ENCODE measurements around the gene FGFRL1. TPM values are rescaled to one million over a fixed set of nuclear protein-coding genes. Genes with fewer than 3 reads are reported as not detected.
"Not testable (repeated sequence)": the region's sequence is repeated elsewhere in the genome, so short reads cannot be mapped to it uniquely, and the experiment has no call there.

The FGFRL1 gene
- total RNA-seq, 1 experiment from 2014 or later: 33.5 TPM

DNA sequence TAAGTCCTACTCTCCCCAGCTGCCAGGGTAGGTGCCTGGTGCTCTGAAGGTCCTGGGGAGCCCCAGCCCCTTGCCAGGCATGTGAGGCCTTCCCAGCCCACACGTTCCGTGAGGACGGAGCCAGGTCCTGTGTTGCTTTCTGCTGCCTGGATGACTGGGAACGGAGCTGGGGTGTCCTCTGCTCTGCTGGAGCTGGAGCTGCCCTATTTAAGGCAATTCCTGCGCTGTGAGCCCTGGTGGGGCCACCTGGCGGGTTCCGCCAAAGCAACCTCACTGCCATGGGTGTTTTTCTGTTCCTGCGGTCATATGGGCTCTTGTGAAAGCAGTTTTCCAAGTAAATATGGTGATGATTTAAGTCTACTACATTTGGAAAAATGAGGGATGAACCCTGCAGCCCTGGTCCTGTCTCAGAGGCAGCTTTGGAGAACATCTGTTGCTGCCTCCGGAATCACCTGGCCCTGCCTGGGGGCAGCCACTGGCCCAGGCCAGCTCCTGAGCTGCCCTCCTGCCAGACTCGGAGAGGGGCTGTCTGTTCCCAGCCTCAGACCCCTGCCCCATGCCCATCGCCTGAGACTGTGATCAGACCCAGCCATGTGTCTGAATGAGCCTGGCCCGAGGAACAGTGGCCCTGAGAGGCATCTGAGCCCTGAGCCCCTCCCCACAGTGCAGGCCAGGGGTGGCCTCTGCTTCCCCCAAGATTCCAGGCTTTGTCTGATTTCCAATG, 33.2 kb downstream of the FGFRL1 start:
- no TSS peak for BruUV-seq (replicated peaks)
- CTCF ChIA-PET: no interaction called here
- no peaks in the 10 kb centered on the region for H3K27me3 Mint-ChIP-seq (ENCODE audit: insufficient read depth, unreplicated experiment)
- H3K36me3 Mint-ChIP-seq (ENCODE audit: insufficient read depth, unreplicated experiment): peaks cover 5% of the 10 kb centered on the region
- DNase-seq (ENCODE audit: unreplicated experiment): no peak
- H3K4me1 Mint-ChIP-seq (ENCODE audit: insufficient read depth, unreplicated experiment): peaks cover 18% of the 10 kb centered on the region
- TF ChIP-seq CTCF (IDR thresholded peaks at IDR 0.05; ENCODE audit: unreplicated experiment): no peak
- POLR2A ChIA-PET: no interaction called here
- H3K9me3 Mint-ChIP-seq (ENCODE audit: unreplicated experiment): no peaks in the 10 kb centered on the region
- no peak overlapping the region for H3K27ac Mint-ChIP-seq (ENCODE audit: low read depth, unreplicated experiment)
- H3K4me3 Mint-ChIP-seq (ENCODE audit: unreplicated experiment): no peak overlapping the region
- intact Hi-C loops (cut with micrococcal nuclease): no loop called here

DNA sequence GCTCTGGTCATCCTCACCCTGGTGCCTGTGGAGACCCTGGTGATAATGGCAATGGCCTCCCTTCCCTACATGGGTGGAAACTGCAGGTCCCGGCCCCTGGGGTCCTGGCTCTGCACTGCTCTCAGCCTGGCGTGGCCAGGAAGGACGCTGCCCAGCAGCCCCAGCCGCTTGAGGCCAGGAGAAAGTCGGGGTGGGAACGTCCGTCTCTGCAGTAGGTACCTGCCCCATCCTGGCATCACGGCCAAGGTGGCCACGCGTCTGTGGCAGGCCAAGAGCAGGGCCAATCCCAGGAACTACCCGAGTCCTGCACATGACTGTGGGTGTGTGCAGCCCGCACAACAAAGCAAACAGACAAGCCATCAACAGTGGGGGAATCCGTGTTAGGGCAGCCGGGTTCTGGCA, 33.8 kb downstream of the FGFRL1 start:
- Mint-ChIP-seq H3K36me3 (ENCODE audit: insufficient read depth, unreplicated experiment) (peaks cover 3% of the 10 kb centered on the region), H3K27ac (ENCODE audit: low read depth, unreplicated experiment) (no peak overlapping the region), H3K4me1 (ENCODE audit: insufficient read depth, unreplicated experiment) (peaks cover 16% of the 10 kb centered on the region), H3K27me3 (ENCODE audit: insufficient read depth, unreplicated experiment) (no peaks in the 10 kb centered on the region), H3K4me3 (ENCODE audit: unreplicated experiment) (no peak overlapping the region), H3K9me3 (ENCODE audit: unreplicated experiment) (no peaks in the 10 kb centered on the region)
- POLR2A ChIA-PET: no interaction called here
- TF ChIP-seq CTCF (IDR thresholded peaks at IDR 0.05; ENCODE audit: unreplicated experiment): no peak
- intact Hi-C loops (cut with micrococcal nuclease): no loop called here
- no peak for DNase-seq (ENCODE audit: unreplicated experiment)
- CTCF ChIA-PET: no interaction called here
- BruUV-seq (replicated peaks): no TSS peak

DNA sequence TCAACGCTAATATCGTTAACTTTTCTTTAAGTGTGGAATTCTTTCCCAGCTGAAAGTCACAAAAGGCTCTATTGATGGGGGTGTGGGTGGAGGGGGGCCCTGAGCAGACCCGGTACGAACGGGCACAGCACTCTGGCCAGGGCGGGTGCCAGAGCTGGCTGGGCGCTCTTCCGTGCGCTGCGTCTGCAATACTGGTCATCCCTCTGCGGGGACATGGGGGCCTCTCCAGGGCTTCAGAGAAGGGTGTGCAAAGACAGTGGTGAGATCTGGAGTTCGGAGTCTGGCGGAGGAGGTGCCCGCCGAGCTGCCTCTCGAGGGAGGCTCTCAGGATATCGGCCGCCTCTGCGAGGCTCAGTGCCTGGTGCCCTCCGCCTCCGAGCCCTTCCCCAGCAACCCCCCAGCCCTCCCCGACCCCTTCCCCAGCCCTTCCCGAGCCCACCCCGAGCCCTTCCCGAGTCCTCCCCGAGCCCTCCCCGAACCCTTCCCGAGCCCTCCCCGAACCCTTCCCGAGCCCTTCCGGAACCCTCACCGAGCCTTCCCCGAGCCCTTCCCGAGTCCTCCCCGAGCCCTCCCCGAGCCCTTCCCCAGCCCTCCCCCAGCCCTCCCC, 34.3 kb downstream of the FGFRL1 start:
- Mint-ChIP-seq H3K27me3 (ENCODE audit: insufficient read depth, unreplicated experiment) (no peaks in the 10 kb centered on the region), H3K4me3 (ENCODE audit: unreplicated experiment) (no peak overlapping the region), H3K36me3 (ENCODE audit: insufficient read depth, unreplicated experiment) (no peaks in the 10 kb centered on the region), H3K4me1 (ENCODE audit: insufficient read depth, unreplicated experiment) (peaks cover 13% of the 10 kb centered on the region), H3K9me3 (ENCODE audit: unreplicated experiment) (no peaks in the 10 kb centered on the region), H3K27ac (ENCODE audit: low read depth, unreplicated experiment) (no peak overlapping the region)
- intact Hi-C loops (cut with micrococcal nuclease): no loop called here
- ChIA-PET POLR2A (no interaction called here), CTCF (no interaction called here)
- no peak for TF ChIP-seq CTCF (IDR thresholded peaks at IDR 0.05; ENCODE audit: unreplicated experiment)
- no peak for DNase-seq (ENCODE audit: unreplicated experiment)
- no TSS peak for BruUV-seq (replicated peaks)

- H3K27me3 Mint-ChIP-seq (ENCODE audit: insufficient read depth, unreplicated experiment); POLR2A ChIA-PET; H3K9me3 Mint-ChIP-seq (ENCODE audit: unreplicated experiment); H3K4me3 Mint-ChIP-seq (ENCODE audit: unreplicated experiment); BruUV-seq (replicated peaks); H3K36me3 Mint-ChIP-seq (ENCODE audit: insufficient read depth, unreplicated experiment); intact Hi-C loops (cut with micrococcal nuclease): not testable (repeated sequence)
- CTCF ChIA-PET: interaction anchor here (0.6 kb wide), 1 partner anchor 1120 kb away, joined by 3 read pairs; no protein-coding TSS in a partner anchor
- DNase-seq (ENCODE audit: unreplicated experiment): peak; percentile 75
- Mint-ChIP-seq H3K4me1 (ENCODE audit: insufficient read depth, unreplicated experiment) (peaks cover 11% of the 10 kb centered on the region), H3K27ac (ENCODE audit: low read depth, unreplicated experiment) (peak overlapping the region; percentile 63)
These were observed 35.2 kb downstream of the FGFRL1 start for GRCh38 chr4:1046581-1047011.

All from MCF 10A (cell line).